ENCODE data around the gene SERPINA1. TPM values are rescaled to one million over a fixed set of nuclear protein-coding genes. Genes with fewer than 3 reads are reported as not detected.

The SERPINA1 gene
- total and polyA plus RNA-seq, 2 donors from 2014 or later: 1,861 to 2,184 TPM

DNA sequence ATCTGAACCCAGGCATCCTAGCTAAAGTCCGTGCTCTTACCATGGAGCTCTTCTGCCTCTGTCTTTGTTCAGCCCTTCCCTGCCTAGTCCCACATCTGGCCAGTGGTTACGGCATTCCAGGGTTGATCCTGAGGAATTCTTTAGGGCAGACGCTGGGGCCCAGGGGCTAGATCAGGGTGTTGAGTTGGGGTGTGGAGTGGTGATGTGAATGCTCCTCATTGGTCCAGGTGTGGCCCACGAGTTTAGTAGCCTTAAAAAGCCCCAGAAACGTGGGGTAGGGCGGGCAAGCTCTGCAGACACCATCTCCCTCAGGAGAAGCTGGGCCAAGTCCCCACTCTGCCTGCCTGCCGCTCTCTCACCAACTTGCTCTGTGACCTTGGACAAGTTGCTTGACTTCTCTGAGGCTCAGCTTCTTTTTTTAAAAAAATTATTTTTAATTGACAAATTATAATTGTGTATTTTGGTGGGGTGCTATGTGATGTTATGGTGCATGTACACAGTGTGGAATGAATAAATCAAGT is 56.3 kb downstream of the SERPINA1 start:
- H3K27ac ChIP-seq (ENCODE audit: low read depth in 2 of 2, low read length in 2 of 2): no peak overlapping the region
- H3K4me3 ChIP-seq (ENCODE audit: low read length in 3 of 3): no peak overlapping the region
- no peaks in the 10 kb centered on the region for H3K27me3 ChIP-seq (ENCODE audit: control insufficient read depth, insufficient read depth, low read length)
- no peaks in the 10 kb centered on the region for H3K36me3 ChIP-seq (ENCODE audit: control insufficient read depth in 2 of 3, insufficient read depth in 3 of 3, low read length in 3 of 3)
- H3K9me3 ChIP-seq (ENCODE audit: control insufficient read depth in 2 of 3, insufficient read depth in 1 of 3, low read length in 3 of 3): no peaks in the 10 kb centered on the region
- H3K4me1 ChIP-seq (ENCODE audit: control insufficient read depth in 2 of 3, insufficient read depth in 2 of 3, low read depth in 1 of 3, low read length in 3 of 3): no peaks in the 10 kb centered on the region
- TF ChIP-seq, protein P1, sequence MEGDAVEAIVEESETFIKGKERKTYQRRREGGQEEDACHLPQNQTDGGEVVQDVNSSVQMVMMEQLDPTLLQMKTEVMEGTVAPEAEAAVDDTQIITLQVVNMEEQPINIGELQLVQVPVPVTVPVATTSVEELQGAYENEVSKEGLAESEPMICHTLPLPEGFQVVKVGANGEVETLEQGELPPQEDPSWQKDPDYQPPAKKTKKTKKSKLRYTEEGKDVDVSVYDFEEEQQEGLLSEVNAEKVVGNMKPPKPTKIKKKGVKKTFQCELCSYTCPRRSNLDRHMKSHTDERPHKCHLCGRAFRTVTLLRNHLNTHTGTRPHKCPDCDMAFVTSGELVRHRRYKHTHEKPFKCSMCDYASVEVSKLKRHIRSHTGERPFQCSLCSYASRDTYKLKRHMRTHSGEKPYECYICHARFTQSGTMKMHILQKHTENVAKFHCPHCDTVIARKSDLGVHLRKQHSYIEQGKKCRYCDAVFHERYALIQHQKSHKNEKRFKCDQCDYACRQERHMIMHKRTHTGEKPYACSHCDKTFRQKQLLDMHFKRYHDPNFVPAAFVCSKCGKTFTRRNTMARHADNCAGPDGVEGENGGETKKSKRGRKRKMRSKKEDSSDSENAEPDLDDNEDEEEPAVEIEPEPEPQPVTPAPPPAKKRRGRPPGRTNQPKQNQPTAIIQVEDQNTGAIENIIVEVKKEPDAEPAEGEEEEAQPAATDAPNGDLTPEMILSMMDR (IDR thresholded peaks at IDR 0.05; ENCODE audit: borderline replicate concordance, extremely low read depth, insufficient read depth): no peak
- DNase-seq (no peak), FAIRE-seq (no peak)
- intact Hi-C loops (cut with DNase I): no loop called here
- no peak overlapping the region for H3K9ac ChIP-seq (ENCODE audit: low read length in 3 of 3)

DNA sequence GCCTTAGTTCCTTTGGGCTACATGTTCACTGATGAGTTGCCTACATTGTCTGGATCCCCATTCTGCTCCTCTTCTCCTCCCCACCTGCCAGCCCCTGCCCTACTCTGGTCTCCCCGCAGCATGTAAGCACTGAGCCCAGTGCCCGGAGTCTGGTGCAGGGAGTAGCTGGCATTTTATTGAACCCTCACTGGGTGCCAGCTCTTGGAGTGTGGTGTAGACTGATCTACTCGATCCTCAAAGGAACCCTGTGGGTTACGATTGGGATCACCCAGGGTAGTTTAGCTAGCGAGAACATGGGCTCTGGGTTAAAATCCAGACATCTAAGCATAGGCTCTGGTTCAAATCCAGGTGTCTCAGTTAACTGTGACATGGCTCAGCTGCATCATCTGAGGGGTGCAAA is 56.9 kb downstream of the SERPINA1 start:
- Histone ChIP-seq H3K4me1 (ENCODE audit: control insufficient read depth in 2 of 3, insufficient read depth in 2 of 3, low read depth in 1 of 3, low read length in 3 of 3) (no peaks in the 10 kb centered on the region), H3K27me3 (ENCODE audit: control insufficient read depth, insufficient read depth, low read length) (no peaks in the 10 kb centered on the region), H3K4me3 (ENCODE audit: low read length in 3 of 3) (no peak overlapping the region), H3K27ac (ENCODE audit: low read depth in 2 of 2, low read length in 2 of 2) (no peak overlapping the region), H3K9me3 (ENCODE audit: control insufficient read depth in 2 of 3, insufficient read depth in 1 of 3, low read length in 3 of 3) (no peaks in the 10 kb centered on the region), H3K36me3 (ENCODE audit: control insufficient read depth in 2 of 3, insufficient read depth in 3 of 3, low read length in 3 of 3) (no peaks in the 10 kb centered on the region), H3K9ac (ENCODE audit: low read length in 3 of 3) (no peak overlapping the region)
- TF ChIP-seq, protein P1 (IDR thresholded peaks at IDR 0.05; ENCODE audit: borderline replicate concordance, extremely low read depth, insufficient read depth): no peak
- DNase-seq: no peak
- no peak for FAIRE-seq
- intact Hi-C loops (cut with DNase I): no loop called here

DNA sequence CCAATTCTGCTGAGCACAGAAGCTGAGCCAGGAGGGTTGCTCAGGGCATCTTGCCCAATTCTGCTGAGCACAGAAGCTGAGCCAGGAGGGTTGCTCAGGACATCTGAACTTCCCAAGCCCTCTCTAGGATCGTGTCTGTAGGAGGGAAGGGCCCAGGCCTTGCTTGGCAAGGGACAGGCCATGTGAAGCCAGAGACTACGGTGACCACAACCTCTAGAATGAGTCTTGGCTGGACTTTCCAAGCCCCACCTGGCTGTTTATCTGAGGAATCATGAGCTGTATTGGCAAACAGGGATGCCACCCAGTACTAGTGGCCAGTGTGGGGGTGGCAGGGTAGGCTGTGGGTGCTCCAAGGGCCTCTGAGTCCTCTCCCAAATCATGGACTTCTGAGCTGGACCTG is 57.5 kb downstream of the SERPINA1 start:
- Histone ChIP-seq H3K9me3 (ENCODE audit: control insufficient read depth in 2 of 3, insufficient read depth in 1 of 3, low read length in 3 of 3) (no peaks in the 10 kb centered on the region), H3K4me1 (ENCODE audit: control insufficient read depth in 2 of 3, insufficient read depth in 2 of 3, low read depth in 1 of 3, low read length in 3 of 3) (no peaks in the 10 kb centered on the region), H3K27ac (ENCODE audit: low read depth in 2 of 2, low read length in 2 of 2) (no peak overlapping the region), H3K36me3 (ENCODE audit: control insufficient read depth in 2 of 3, insufficient read depth in 3 of 3, low read length in 3 of 3) (no peaks in the 10 kb centered on the region), H3K27me3 (ENCODE audit: control insufficient read depth, insufficient read depth, low read length) (no peaks in the 10 kb centered on the region), H3K4me3 (ENCODE audit: low read length in 3 of 3) (no peak overlapping the region), H3K9ac (ENCODE audit: low read length in 3 of 3) (no peak overlapping the region)
- FAIRE-seq: no peak
- DNase-seq: no peak
- TF ChIP-seq, protein P1 (IDR thresholded peaks at IDR 0.05; ENCODE audit: borderline replicate concordance, extremely low read depth, insufficient read depth): no peak
- intact Hi-C loops (cut with DNase I): no loop called here

DNA sequence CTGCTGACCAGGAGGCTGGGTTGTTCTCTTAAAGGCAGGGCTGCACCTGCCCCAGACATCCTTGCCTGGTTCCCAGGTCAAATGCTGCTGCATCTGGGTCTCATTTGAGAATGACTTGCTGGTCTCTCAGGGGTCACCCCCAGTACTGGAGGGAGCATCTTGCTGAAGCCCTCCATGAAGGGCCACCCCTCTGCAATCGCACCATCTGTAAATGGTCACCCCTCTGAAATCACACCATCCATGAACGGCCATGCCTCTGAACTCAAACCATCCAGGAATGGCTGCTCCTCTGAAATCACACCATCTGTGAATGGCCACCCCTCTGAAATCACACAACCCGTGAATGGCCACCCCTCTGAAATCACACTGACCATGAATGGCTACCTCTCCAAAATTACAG is 58.0 kb downstream of the SERPINA1 start:
- DNase-seq (no peak), FAIRE-seq (no peak)
- no peaks in the 10 kb centered on the region for H3K4me1 ChIP-seq (ENCODE audit: control insufficient read depth in 2 of 3, insufficient read depth in 2 of 3, low read depth in 1 of 3, low read length in 3 of 3)
- no peak overlapping the region for H3K4me3 ChIP-seq (ENCODE audit: low read length in 3 of 3)
- intact Hi-C loops (cut with DNase I): no loop called here
- H3K27ac ChIP-seq (ENCODE audit: low read depth in 2 of 2, low read length in 2 of 2): no peak overlapping the region
- TF ChIP-seq, protein P1 (IDR thresholded peaks at IDR 0.05; ENCODE audit: borderline replicate concordance, extremely low read depth, insufficient read depth): no peak
- H3K9ac ChIP-seq (ENCODE audit: low read length in 3 of 3): no peak overlapping the region
- no peaks in the 10 kb centered on the region for H3K36me3 ChIP-seq (ENCODE audit: control insufficient read depth in 2 of 3, insufficient read depth in 3 of 3, low read length in 3 of 3)
- no peaks in the 10 kb centered on the region for H3K9me3 ChIP-seq (ENCODE audit: control insufficient read depth in 2 of 3, insufficient read depth in 1 of 3, low read length in 3 of 3)
- H3K27me3 ChIP-seq (ENCODE audit: control insufficient read depth, insufficient read depth, low read length): no peaks in the 10 kb centered on the region
